GM21619 (cell line): ENCODE measurements around the gene ZNF511.
"Not testable (repeated sequence)": the region's sequence is repeated elsewhere in the genome, so short reads cannot be mapped to it uniquely, and the experiment has no call there.

Source experiments
- ATAC-seq: cut with Tn5 transposase; IDR thresholded peaks from one replicate; pipeline ENCODE4 v1.9.1; 2021; ENCODE audit not compliant: unreplicated experiment

ZNF511 gene, protein sequence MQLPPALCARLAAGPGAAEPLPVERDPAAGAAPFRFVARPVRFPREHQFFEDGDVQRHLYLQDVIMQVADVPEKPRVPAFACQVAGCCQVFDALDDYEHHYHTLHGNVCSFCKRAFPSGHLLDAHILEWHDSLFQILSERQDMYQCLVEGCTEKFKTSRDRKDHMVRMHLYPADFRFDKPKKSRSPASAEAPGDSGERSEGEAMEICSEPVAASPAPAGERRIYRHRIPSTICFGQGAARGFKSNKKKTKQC

GRCh38 chr10:133308421-133309099 is at the start of gene ZNF511, which contains the start of gene TUBGCP2:
Gene ZNF511 (plus strand): TSS chr10:133308914. CDS start chr10:133308944, 30 bp downstream.
Gene TUBGCP2 (minus strand): TSS chr10:133308872. CDS start chr10:133302941, 5,931 bp downstream.
- ATAC-seq = peak; percentile 80

- ATAC-seq = no peak
Measured at GRCh38 chr10:133259602-133259989, 49.1 kb upstream of the ZNF511 start.

GRCh38 chr10:133260895-133261725 is 47.6 kb upstream of the ZNF511 start:
- peak; percentile 53 for ATAC-seq

DNA sequence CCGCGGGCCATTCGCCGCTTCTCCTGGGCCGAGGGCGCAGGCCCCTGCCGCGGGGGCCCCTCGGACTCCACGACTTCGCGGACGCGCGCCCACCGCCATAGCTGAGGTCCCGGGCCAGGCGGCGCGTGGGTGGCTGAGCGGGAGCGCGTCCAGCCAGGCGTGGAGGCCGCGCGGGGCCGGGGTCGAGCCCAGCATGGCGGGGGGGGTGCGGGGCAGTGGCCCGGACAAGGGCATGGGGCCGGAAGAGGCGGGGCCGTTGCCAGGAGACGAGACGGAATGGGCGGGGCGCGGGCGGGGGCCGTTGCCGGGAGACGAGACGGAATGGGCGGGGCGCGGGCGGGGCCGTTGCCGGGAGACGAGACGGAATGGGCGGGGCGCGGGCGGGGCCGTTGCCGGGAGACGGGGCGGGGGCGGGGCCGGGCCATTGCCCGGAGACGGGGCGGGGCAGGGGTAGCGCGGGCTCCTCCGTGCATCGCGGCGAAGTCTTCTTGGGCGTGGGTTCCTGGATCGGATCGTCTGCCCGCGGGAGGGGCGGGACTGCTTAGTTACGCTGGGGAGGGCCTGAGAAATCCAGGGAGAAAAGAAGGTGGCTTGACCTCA is 46.9 kb upstream of the ZNF511 start:
- peak; percentile 41 for ATAC-seq

GRCh38 chr10:133262696-133263095 is 46.0 kb upstream of the ZNF511 start:
- ATAC-seq = no peak

GRCh38 chr10:133263674-133264073 is 45.0 kb upstream of the ZNF511 start:
- no peak for ATAC-seq

DNA sequence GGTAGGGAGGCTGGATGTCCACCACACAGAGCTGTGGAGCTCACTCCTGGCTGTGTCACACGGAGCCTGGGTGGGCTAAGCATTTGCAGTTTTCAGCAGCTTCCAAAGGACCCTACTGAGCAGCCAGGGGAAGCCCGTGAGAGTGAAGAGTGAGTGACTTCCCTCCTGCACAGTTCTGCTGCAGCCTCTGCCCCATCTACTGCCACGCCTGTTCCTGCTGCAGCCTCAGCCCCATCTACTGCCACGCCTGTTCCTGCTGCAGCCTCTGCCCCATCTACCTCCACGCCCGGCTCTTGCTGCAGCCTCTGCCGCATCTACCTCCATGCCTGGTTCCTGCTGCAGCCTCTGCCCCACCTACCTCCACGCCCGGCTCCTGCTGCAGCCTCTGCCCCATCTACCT is 44.3 kb upstream of the ZNF511 start:
- ATAC-seq = no peak

GRCh38 chr10:133265052-133265451 is 43.7 kb upstream of the ZNF511 start:
- ATAC-seq = not testable (repeated sequence)

- ATAC-seq = no peak
Measured at GRCh38 chr10:133266056-133266795, 42.5 kb upstream of the ZNF511 start.

DNA sequence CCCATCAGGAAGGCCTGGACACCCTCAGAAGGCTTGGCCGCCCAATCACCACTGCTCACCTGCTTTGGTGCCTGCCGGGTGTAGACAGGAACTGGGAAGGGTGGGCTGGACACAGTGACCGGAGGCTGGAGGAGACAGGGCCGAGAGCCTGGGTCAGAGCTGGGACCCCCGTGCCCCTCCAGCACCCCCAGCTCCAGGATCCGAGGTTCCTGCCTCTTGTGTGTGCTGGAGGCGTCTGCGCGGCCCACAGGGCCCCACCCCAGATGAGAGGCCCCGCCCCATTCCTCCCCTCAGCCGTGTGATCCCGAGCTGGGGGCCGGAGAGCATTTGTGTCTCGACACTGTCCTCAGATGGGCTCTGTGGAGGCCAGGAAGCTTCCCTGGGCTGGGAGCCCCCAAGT is 41.4 kb upstream of the ZNF511 start:
- no peak for ATAC-seq

- no peak for ATAC-seq
Measured at GRCh38 chr10:133267829-133268228, 40.9 kb upstream of the ZNF511 start.

- no peak for ATAC-seq
Measured at GRCh38 chr10:133268532-133268931, 40.2 kb upstream of the ZNF511 start.

GRCh38 chr10:133269367-133269766 is 39.3 kb upstream of the ZNF511 start:
- no peak for ATAC-seq

DNA sequence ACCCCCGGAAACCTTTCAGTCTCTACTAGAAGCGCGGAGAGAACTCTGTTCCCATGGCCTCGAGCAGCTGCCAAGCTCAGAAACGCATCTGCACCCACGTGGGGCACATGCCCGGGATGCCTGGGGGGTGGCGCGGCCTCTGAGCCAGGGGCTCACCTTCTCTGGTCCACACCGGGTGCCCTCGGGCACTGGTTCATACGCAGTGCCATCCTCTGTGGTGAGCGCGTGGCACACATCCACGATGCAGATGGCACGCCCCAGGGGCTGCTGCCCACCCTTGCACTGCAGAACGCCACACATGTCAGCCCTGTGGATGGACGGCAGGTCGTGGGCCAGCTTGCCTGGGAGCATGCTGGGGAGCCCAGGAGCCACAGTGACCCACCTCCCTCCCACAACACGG is 38.5 kb upstream of the ZNF511 start:
- ATAC-seq = no peak

DNA sequence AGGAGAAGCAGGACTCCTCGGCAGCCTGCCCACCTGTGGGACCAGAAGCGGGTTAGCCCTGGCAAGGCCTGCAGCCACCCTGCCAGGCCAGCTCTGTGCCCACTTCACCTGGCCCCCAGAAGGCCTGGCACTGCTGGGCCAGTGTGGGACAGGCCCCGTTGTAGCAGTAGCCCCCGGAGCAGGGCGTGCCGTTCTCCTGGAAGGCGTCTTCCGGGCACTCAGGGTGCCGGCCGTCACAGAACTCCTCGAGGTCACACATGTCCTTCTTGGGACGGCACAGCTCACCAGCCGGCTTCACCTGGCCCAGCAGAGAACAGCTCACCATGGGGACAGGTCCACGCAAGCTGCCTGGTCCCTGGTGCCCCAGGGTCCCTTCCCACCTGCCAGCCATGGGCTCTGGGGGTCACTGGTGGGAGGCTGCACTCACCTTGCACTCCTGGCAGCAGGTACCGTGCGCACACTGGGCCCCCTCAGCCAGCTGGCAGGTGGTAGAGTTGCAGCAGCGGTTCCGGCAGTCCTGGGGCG is 37.9 kb upstream of the ZNF511 start:
- ATAC-seq = no peak

- no peak for ATAC-seq
Measured at GRCh38 chr10:133271521-133272300, 37.0 kb upstream of the ZNF511 start.

DNA sequence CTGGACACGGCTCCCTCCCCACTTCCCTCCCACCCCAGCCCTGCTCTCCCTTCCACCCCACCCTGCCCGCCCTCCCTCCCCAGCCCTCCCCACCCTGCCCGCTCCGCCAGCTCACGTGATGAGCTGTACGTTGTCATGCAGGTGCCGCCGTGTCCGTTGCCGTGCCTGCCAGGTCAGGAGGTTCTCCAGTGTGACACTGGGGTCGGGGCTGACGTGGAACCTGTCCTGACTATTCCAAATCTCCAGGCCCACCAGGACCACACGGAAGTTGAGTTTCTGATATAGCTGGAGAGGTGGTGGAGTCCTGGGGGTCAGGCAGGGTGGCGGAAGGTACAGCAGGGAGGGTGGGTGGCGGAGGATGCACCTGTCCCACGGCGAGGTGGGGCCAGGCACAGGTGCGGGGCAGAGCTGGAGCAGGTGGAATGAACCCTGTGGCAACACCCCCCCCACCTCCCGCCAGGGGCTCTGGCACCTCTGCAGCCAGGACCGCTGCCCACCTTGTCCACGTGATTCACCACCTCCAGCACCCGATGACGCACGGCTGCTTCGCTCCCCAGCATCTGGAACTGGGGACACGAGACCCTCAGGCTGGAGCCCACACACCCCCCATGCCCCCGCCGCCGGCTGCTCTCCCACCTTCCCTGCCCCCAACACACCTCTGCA is 36.3 kb upstream of the ZNF511 start:
- ATAC-seq = no peak

- no peak for ATAC-seq
Measured at GRCh38 chr10:133272964-133273420, 35.7 kb upstream of the ZNF511 start.
